OCI-LY3 (cell line): ENCODE measurements around the gene SYNGR2.

Experiments
- H2AFZ ChIP-seq: fragments of 200-600, 300-600 bp; shearing (Covaris generic); 2 replicates; pipeline ENCODE4 v1.6.0; 2014; ENCODE audit warnings: antibody characterized with exemption, low read depth, low read length
- H3K27ac ChIP-seq: fragments of 200-600, 300-600 bp; sonication (generic); 2 replicates; pipeline ENCODE4 v1.5.1; 2014; ENCODE audit warnings: mild to moderate bottlenecking, low read length, moderate library complexity, mixed read lengths
- H3K27me3 ChIP-seq: fragments of 200-600, 300-600 bp; sonication (generic); 2 replicates; pipeline ENCODE4 v1.6.1; 2014; ENCODE audit warnings: low read depth, low read length, mixed read lengths
- H3K36me3 ChIP-seq: fragments of 200-600, 300-600 bp; sonication (generic); replicated peaks from 2 replicates; pipeline ENCODE3; 2014; ENCODE audit warnings: low read depth, low read length, mixed read lengths
- H3K4me1 ChIP-seq: fragments of 300-600, 200-600 bp; sonication (generic); 2 replicates; pipeline ENCODE4 v1.6.1; 2014; ENCODE audit warnings: low read length, mixed read lengths
- H3K4me2 ChIP-seq: fragments of 200-600, 300-600 bp; sonication (generic); 2 replicates; pipeline ENCODE4 v1.6.1; 2014; ENCODE audit warnings: low read length, mixed read lengths
- H3K4me3 ChIP-seq: fragments of 300-600, 200-600 bp; sonication (generic); 2 replicates; pipeline ENCODE4 v1.5.1; 2014; ENCODE audit warnings: antibody characterized with exemption, mild to moderate bottlenecking, low read length, moderate library complexity
- H3K79me2 ChIP-seq: fragments of 300-600, 200-600 bp; shearing (Covaris generic); 2 replicates; pipeline ENCODE4 v1.6.1; 2014; ENCODE audit warnings: mild to moderate bottlenecking, low read length, mixed read lengths
- H3K9ac ChIP-seq: fragments of 300-600, 200-600 bp; shearing (Covaris generic); 2 replicates; pipeline ENCODE4 v1.6.0; 2014; ENCODE audit warnings: mild to moderate bottlenecking, low read length, moderate library complexity
- H3K9me3 ChIP-seq: fragments of 200-600, 300-600 bp; shearing (Covaris generic); 2 replicates; pipeline ENCODE4 v1.6.1; 2014; ENCODE audit warnings: low read length, mixed read lengths; ENCODE audit not compliant: insufficient read depth
- H4K20me1 ChIP-seq: fragments of 200-600, 300-600 bp; sonication (generic); 2 replicates; pipeline ENCODE4 v1.6.1; 2016; ENCODE audit warnings: low read length, mixed read lengths; ENCODE audit not compliant: insufficient read depth
- CTCF ChIP-seq: fragments of 200-600, 300-600 bp; sonication (generic); IDR thresholded peaks from 2 replicates; pipeline ENCODE4 v1.5.1; 2014; ENCODE audit warnings: antibody characterized with exemption, low read length, low read depth
- EZH2phosphoT487 ChIP-seq: fragments of 200-600 bp; shearing (Covaris generic); IDR thresholded peaks from 2 replicates; pipeline ENCODE4 v1.6.1; 2018; ENCODE audit warnings: antibody characterized with exemption, mixed run types, low read depth

The SYNGR2 gene

GRCh38 chr17:78140169-78141051 lies 28.0 kb upstream of the SYNGR2 start:
- Histone ChIP-seq H3K27me3 (no peaks in the 10 kb centered on the region), H3K9ac (no peak overlapping the region), H3K79me2 (no peaks in the 10 kb centered on the region), H3K4me2 (peak overlapping the region; percentile 37), H3K36me3 (peaks cover 5% of the 10 kb centered on the region), H3K27ac (peak overlapping the region; percentile 15; the same call in 1 of the 2 replicates), H3K9me3 (no peaks in the 10 kb centered on the region), H4K20me1 (no peaks in the 10 kb centered on the region), H3K4me1 (peaks cover 78% of the 10 kb centered on the region), H3K4me3 (no peak overlapping the region), H2AFZ (no peak overlapping the region)
- no peak for TF ChIP-seq CTCF

DNA sequence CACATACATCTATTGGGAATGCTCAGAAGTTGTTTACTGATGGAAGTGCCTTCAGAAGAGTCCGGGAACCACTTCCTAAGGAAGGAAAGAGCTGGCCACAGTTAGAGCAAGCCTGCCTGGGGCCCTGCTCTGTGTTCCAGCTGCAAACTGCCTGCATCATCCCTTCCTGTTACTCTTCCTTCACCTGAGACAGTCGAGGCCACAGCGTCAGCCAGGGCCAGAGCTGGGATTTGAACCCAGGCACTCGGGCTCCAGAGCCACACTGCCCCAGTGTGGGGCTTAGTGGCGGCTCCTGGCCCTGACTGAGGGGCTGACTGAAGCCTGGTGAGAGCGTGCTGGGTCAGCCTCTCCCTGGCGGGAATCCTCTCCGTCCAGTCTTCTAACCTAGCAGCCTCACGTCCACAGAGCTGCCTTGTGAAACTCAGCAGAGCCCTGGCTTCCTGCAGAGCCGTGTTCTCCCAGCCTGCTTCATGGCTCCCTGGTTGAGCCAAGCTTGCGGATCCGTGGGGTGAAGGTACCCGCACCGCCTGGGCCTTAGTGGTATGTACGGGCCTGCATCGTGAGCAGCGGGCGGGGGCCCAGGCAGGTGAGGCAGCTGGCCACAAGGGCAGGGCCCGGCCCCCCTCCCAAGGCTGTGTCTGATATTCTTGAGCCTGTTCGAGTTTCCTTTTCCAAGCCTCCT lies 26.8 kb upstream of the SYNGR2 start:
- no peak for TF ChIP-seq EZH2phosphoT487
- no peak for TF ChIP-seq CTCF
- no peak overlapping the region for H3K4me3 ChIP-seq
- no peaks in the 10 kb centered on the region for H3K9me3 ChIP-seq
- H3K27ac ChIP-seq: no peak overlapping the region; the same call in 1 of the 2 replicates
- H2AFZ ChIP-seq: no peak overlapping the region
- H3K4me1 ChIP-seq: peaks cover 90% of the 10 kb centered on the region
- no peaks in the 10 kb centered on the region for H3K27me3 ChIP-seq
- H3K4me2 ChIP-seq: no peak overlapping the region; the same call in 1 of the 2 replicates
- peak overlapping the region; percentile 10; the same call in 1 of the 2 replicates for H3K9ac ChIP-seq
- no peaks in the 10 kb centered on the region for H4K20me1 ChIP-seq
- H3K79me2 ChIP-seq: peaks cover 3% of the 10 kb centered on the region; the same call in 1 of the 2 replicates
- peaks cover 5% of the 10 kb centered on the region for H3K36me3 ChIP-seq

DNA sequence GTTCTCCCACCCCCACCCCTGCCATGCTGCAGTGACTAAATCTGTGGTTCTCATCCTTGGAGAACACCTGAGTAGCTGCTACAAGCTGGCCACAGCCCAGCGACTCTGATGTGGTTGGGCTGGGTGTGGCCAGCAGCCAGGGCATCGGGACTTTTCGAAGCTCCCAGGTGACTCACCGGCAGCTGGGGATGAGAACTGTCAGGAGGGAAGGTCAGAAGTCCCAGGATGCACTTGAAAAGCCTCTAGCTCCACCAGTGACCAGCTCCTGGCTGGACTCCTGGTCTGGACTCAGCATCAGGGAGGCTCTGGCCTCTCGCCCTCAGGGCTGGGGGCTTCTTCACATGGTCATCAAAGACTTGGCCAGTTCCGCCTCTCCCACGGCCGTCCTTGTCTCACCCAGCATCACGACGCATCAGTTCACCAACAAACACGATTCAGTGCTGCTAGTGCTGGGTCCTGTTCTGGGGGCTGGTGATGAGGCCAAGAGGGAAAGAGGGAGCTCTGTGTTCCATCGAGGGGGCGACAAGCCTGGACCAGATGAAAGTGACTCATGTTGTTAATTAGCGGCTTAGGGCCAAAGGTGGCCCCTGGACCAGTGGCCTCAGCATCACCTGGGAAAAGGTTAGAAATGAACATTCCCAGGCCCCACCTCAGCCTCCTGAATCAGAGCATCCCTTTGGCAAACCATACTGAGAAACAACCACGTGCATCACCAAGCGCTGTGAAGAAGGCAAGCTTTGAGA lies 26.1 kb upstream of the SYNGR2 start:
- H3K4me1 ChIP-seq: peaks cover 91% of the 10 kb centered on the region
- H3K9me3 ChIP-seq: no peaks in the 10 kb centered on the region
- peak overlapping the region; percentile 10; the same call in 1 of the 2 replicates for H3K9ac ChIP-seq
- H3K36me3 ChIP-seq: peaks cover 5% of the 10 kb centered on the region
- no peak for TF ChIP-seq EZH2phosphoT487
- TF ChIP-seq CTCF: no peak
- H3K4me3 ChIP-seq: no peak overlapping the region
- H3K79me2 ChIP-seq: peaks cover 3% of the 10 kb centered on the region; the same call in 1 of the 2 replicates
- H3K27me3 ChIP-seq: no peaks in the 10 kb centered on the region
- no peak overlapping the region; the same call in 1 of the 2 replicates for H3K27ac ChIP-seq
- H3K4me2 ChIP-seq: no peak overlapping the region; the same call in 1 of the 2 replicates
- no peak overlapping the region for H2AFZ ChIP-seq
- no peaks in the 10 kb centered on the region for H4K20me1 ChIP-seq
